Activated naive CD4-positive, alpha-beta T cell treated with anti-CD3 and anti-CD28 coated beads, Interleukin-2, amount 50 U/mL, for 16 hours (primary cell): Measurements from ENCODE around the gene OR4F15.

ENCODE experiments used
- DNase-seq: peaks from one replicate; pipeline ENCODE4 v3.0.0-alpha.2; 2020

Gene OR4F15

GRCh38 chr15:101804375-101804774 is 7.6 kb upstream of the OR4F15 start:
- no peak for DNase-seq

- DNase-seq: no peak
Observed at GRCh38 chr15:101804941-101805340, 7.1 kb upstream of the OR4F15 start.

- DNase-seq: no peak
Observed at GRCh38 chr15:101805605-101806345, 6.2 kb upstream of the OR4F15 start.

- DNase-seq: no peak
Observed at GRCh38 chr15:101807345-101807945, 4.6 kb upstream of the OR4F15 start.

GRCh38 chr15:101808201-101808600 is 3.8 kb upstream of the OR4F15 start:
- DNase-seq: no peak

GRCh38 chr15:101810456-101810855 is 1.5 kb upstream of the OR4F15 start:
- DNase-seq: no peak

- DNase-seq: no peak
Observed at GRCh38 chr15:101810876-101811275, 1.1 kb upstream of the OR4F15 start.

GRCh38 chr15:101813803-101814534 is 2.0 kb downstream of the OR4F15 start:
- DNase-seq: no peak

GRCh38 chr15:101820781-101821180 is 8.8 kb downstream of the OR4F15 start:
- DNase-seq: no peak

- no peak for DNase-seq
Observed at GRCh38 chr15:101827257-101827656, 15.3 kb downstream of the OR4F15 start.

GRCh38 chr15:101828774-101829173 is 16.8 kb downstream of the OR4F15 start:
- DNase-seq: no peak

GRCh38 chr15:101841656-101842055 is 29.7 kb downstream of the OR4F15 start:
- no peak for DNase-seq

GRCh38 chr15:101844916-101845315 is 32.9 kb downstream of the OR4F15 start:
- DNase-seq: no peak

GRCh38 chr15:101852356-101852755 is 40.4 kb downstream of the OR4F15 start:
- DNase-seq: no peak
